Tibial nerve (tissue), 4 donors: ENCODE measurements around the gene SARNP. TPM values are rescaled to one million over a fixed set of nuclear protein-coding genes. Genes with fewer than 3 reads are reported as not detected.
A peak's percentile ranks its signal among the peaks of the same experiment; 100 is the strongest.

ENCODE experiments used
- DNase-seq, 2 donors: peaks; one replicate each; pipeline ENCODE4 v3.0.0-alpha.2; 2019; ENCODE audit warnings: low spot score in 2 of 2
- H3K27ac ChIP-seq, 4 donors: fragments of 200-600 bp; sonication (generic) in 3 of 4; one replicate each; pipeline ENCODE4 v1.5.1; 2017 to 2019; ENCODE audit warnings: mild to moderate bottlenecking in 1 of 4
- H3K27me3 ChIP-seq, 2 donors: fragments of 200-600 bp; sonication (generic) in 1 of 2; one replicate each; pipeline versions ENCODE4 v1.5.1 to v1.6.0; 2017 to 2019
- H3K36me3 ChIP-seq, 3 donors: fragments of 200-600 bp; sonication (generic); one replicate each; pipeline ENCODE4 v1.5.1; 2018 to 2019
- H3K4me1 ChIP-seq, 4 donors: fragments of 200-600 bp; sonication (generic) in 3 of 4; one replicate each; pipeline ENCODE4 v1.5.1; 2017 to 2019
- H3K4me3 ChIP-seq, 4 donors: fragments of 200-600 bp; sonication (generic) in 3 of 4; one replicate each; pipeline ENCODE4 v1.5.1; 2017 to 2019; ENCODE audit warnings: mild to moderate bottlenecking in 1 of 4, moderate library complexity in 1 of 4
- H3K9me3 ChIP-seq, 4 donors: fragments of 200-600 bp; sonication (generic) in 3 of 4; one replicate each; pipeline ENCODE4 v1.5.1; 2017 to 2019
- CTCF ChIP-seq, 5 experiments: fragments of 200-600 bp in 3 of 5; fragments of 450-650 bp in 2 of 5; sonication (generic) in 3 of 5; IDR thresholded peaks; one replicate each; pipeline ENCODE4 v1.5.1; 2016 to 2019; ENCODE audit warnings: antibody characterized with exemption in 5 of 5, mild to moderate bottlenecking in 3 of 5, moderate library complexity in 2 of 5
- EP300 ChIP-seq, 2 donors: sonication (generic); formaldehyde crosslinking; IDR thresholded peaks; one replicate each; pipeline ENCODE4 v1.6.1; 2017; ENCODE audit warnings: antibody characterized with exemption in 2 of 2, mild to moderate bottlenecking in 1 of 2
- POLR2A ChIP-seq, 2 donors: fragments of 450-650 bp; IDR thresholded peaks; one replicate each; pipeline ENCODE4 v1.6.1; 2017; ENCODE audit warnings: antibody characterized with exemption in 2 of 2, mild to moderate bottlenecking in 2 of 2, moderate library complexity in 2 of 2
- WGBS, 2 donors: methylation state at CpG; one replicate each; pipeline ENCODE4 v1.1.5; 2018; 5-methylcytosine and 5-hydroxymethylcytosine counted together
- total RNA-seq, 4 donors: library from RNA; depleted of rRNA; stranded (reverse); fragments of >200 nt; gene quantifications; one replicate each; pipeline ENCODE4 v1.1.0, GENCODE V29; 2016

Gene SARNP
- total RNA-seq, 4 donors from 2014 or later: 33.3 to 62.8 (median 52.8) TPM

GRCh38 chr12:55736076-55736475, 81.4 kb downstream of the SARNP start:
- WGBS, 2 donors: 40 to 52% methylated on average over 3 of the region's 3 CpGs
- Histone ChIP-seq H3K4me3 (no peak overlapping the region), H3K36me3 (no peaks in the 10 kb centered on the region), H3K4me1 (peaks cover 0 to 35% (median 16%) of the 10 kb centered on the region in 4 donors), H3K27ac (peak overlapping the region in 1 of 4 donors; percentile 14), H3K27me3 (no peaks in the 10 kb centered on the region), H3K9me3 (no peaks in the 10 kb centered on the region)
- no peak for TF ChIP-seq EP300 (IDR thresholded peaks at IDR 0.05)
- no peak for TF ChIP-seq CTCF (IDR thresholded peaks at IDR 0.05)
- TF ChIP-seq POLR2A (IDR thresholded peaks at IDR 0.05): no peak
- DNase-seq: no peak

GRCh38 chr12:55734595-55734994, 82.9 kb downstream of the SARNP start:
- Histone ChIP-seq H3K4me1 (peaks cover 0 to 49% (median 26%) of the 10 kb centered on the region in 4 donors), H3K27ac (no peak overlapping the region), H3K4me3 (no peak overlapping the region), H3K27me3 (no peaks in the 10 kb centered on the region), H3K36me3 (no peaks in the 10 kb centered on the region), H3K9me3 (no peaks in the 10 kb centered on the region)
- TF ChIP-seq CTCF (IDR thresholded peaks at IDR 0.05) (no peak), EP300 (IDR thresholded peaks at IDR 0.05) (no peak), POLR2A (IDR thresholded peaks at IDR 0.05) (no peak)
- 81 to 94% methylated on average over 3 of the region's 3 CpGs for WGBS, 2 donors
- no peak for DNase-seq

GRCh38 chr12:55733858-55734257, 83.7 kb downstream of the SARNP start:
- TF ChIP-seq EP300 (IDR thresholded peaks at IDR 0.05) (no peak), CTCF (IDR thresholded peaks at IDR 0.05) (no peak), POLR2A (IDR thresholded peaks at IDR 0.05) (no peak)
- Histone ChIP-seq H3K27ac (no peak overlapping the region), H3K4me1 (peaks cover 0 to 45% (median 27%) of the 10 kb centered on the region in 4 donors), H3K36me3 (no peaks in the 10 kb centered on the region), H3K9me3 (no peaks in the 10 kb centered on the region), H3K27me3 (no peaks in the 10 kb centered on the region), H3K4me3 (no peak overlapping the region)
- WGBS, 2 donors: 81 to 85% methylated on average over 2 of the region's 2 CpGs
- no peak for DNase-seq

- no peaks in the 10 kb centered on the region for H3K9me3 ChIP-seq
- H3K27me3 ChIP-seq: no peaks in the 10 kb centered on the region
- H3K27ac ChIP-seq: no peak overlapping the region
- 84 to 86% methylated on average over 14 of the region's 14 CpGs for WGBS, 2 donors
- DNase-seq: no peak
- TF ChIP-seq CTCF (IDR thresholded peaks at IDR 0.05) (no peak), EP300 (IDR thresholded peaks at IDR 0.05) (no peak), POLR2A (IDR thresholded peaks at IDR 0.05) (no peak)
- H3K36me3 ChIP-seq: no peaks in the 10 kb centered on the region
- no peak overlapping the region for H3K4me3 ChIP-seq
- peaks cover 0 to 41% (median 25%) of the 10 kb centered on the region in 4 donors for H3K4me1 ChIP-seq
Observed at GRCh38 chr12:55733021-55733555, 84.4 kb downstream of the SARNP start.

- Histone ChIP-seq H3K27ac (peak overlapping the region in 1 of 4 donors; percentile 18), H3K36me3 (no peaks in the 10 kb centered on the region), H3K4me1 (peaks cover 0 to 38% (median 23%) of the 10 kb centered on the region in 4 donors), H3K9me3 (no peaks in the 10 kb centered on the region), H3K27me3 (no peaks in the 10 kb centered on the region), H3K4me3 (no peak overlapping the region)
- WGBS, 2 donors: 83% methylated on average over 4 of the region's 4 CpGs; no CpG with 5 or more reads in 1 of the 2 donors
- TF ChIP-seq POLR2A (IDR thresholded peaks at IDR 0.05) (no peak), EP300 (IDR thresholded peaks at IDR 0.05) (no peak), CTCF (IDR thresholded peaks at IDR 0.05) (no peak)
- no peak for DNase-seq
Observed at GRCh38 chr12:55732288-55732687, 85.2 kb downstream of the SARNP start.
